Esophagus squamous epithelium (tissue), 4 donors: Measurements from ENCODE around the gene PYROXD2.

Experiments
- POLR2A ChIP-seq, 4 donors: fragments of 450-650 bp; IDR thresholded peaks; one replicate each; pipeline ENCODE4 v1.6.1; 2017; ENCODE audit warnings: antibody characterized with exemption in 4 of 4, mild to moderate bottlenecking in 4 of 4, moderate library complexity in 3 of 4
- TF ChIP-seq, protein P1 (sequence below), 6 experiments: fragments of 450-650 bp in 4 of 6; fragments of 200-600 bp in 2 of 6; sonication (generic) in 2 of 6; IDR thresholded peaks; one replicate each; pipeline ENCODE4 v1.5.1; 2016 to 2019; ENCODE audit warnings: antibody characterized with exemption in 6 of 6, mild to moderate bottlenecking in 4 of 6, moderate library complexity in 4 of 6

GRCh38 chr10:98383869-98384268, 31.1 kb downstream of the PYROXD2 start:
- no peak for TF ChIP-seq POLR2A (IDR thresholded peaks at IDR 0.05)
- TF ChIP-seq, protein P1, sequence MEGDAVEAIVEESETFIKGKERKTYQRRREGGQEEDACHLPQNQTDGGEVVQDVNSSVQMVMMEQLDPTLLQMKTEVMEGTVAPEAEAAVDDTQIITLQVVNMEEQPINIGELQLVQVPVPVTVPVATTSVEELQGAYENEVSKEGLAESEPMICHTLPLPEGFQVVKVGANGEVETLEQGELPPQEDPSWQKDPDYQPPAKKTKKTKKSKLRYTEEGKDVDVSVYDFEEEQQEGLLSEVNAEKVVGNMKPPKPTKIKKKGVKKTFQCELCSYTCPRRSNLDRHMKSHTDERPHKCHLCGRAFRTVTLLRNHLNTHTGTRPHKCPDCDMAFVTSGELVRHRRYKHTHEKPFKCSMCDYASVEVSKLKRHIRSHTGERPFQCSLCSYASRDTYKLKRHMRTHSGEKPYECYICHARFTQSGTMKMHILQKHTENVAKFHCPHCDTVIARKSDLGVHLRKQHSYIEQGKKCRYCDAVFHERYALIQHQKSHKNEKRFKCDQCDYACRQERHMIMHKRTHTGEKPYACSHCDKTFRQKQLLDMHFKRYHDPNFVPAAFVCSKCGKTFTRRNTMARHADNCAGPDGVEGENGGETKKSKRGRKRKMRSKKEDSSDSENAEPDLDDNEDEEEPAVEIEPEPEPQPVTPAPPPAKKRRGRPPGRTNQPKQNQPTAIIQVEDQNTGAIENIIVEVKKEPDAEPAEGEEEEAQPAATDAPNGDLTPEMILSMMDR (IDR thresholded peaks at IDR 0.05) = no peak
